ENCODE results near the gene THOC6.
"Not testable (repeated sequence)": the region's sequence is repeated elsewhere in the genome, so short reads cannot be mapped to it uniquely, and the experiment has no call there.

THOC6 gene

DNA sequence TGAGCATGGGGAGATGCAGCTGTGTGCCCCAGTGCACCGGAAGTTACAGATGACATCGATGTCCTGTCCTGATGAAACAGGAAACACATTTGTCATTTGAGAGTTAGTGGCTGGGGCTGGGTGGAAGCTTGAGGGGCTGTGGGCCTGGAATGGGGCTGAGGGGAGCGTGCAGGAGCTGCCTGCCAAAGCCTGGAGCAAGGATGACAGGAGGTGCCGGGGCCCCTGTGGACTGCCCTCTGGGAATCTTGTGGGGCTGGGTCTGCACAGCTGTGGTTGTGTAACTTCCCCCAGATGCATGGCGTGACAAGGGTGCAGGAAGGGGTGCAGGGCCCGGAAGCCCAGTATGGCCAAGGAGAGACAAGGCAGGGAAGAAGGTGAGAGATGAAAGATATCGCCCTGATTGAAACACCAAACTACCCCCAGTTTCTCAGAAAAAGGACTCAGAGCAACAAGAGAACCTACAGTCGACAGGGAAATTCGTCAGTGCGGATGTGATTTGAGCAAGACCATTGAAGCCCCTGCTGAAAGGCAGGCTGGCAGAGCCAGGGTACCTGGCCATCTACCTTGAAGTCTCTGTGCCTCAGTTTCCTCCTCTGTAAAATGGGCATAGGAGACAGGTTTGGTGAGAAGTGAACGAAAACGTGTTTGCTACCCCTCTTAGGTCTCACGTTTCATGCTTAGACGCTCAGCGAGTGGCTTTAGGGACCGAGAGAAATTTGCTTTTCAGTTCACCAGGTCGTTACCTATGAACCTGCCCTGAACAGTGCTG lies 31.3 kb downstream of the THOC6 start:
- no peak overlapping the region for H2BK120ac ChIP-seq (ENCODE audit: low read depth, low read length)
- H2AK5ac ChIP-seq (ENCODE audit: low read length) = no peak overlapping the region
- no peak overlapping the region for H3K4me3 ChIP-seq (ENCODE audit: low read length)
- no peak overlapping the region for H3K4ac ChIP-seq (ENCODE audit: low read depth, low read length)
- no CpG with 5 or more reads among the region's 17 CpGs for WGBS (ENCODE audit: extremely low coverage, insufficient coverage, low lambda C conversion rate)
- peak overlapping the region; percentile 3 for H3K56ac ChIP-seq (ENCODE audit: low read length)
- H3K4me1 ChIP-seq (ENCODE audit: control insufficient read depth, low read depth, low read length) = no peaks in the 10 kb centered on the region
- no peaks in the 10 kb centered on the region for H3K27me3 ChIP-seq (ENCODE audit: insufficient read depth, low read length, poor library complexity)
- no peak overlapping the region for H4K8ac ChIP-seq (ENCODE audit: low read depth, low read length)
- no peak overlapping the region for H3K18ac ChIP-seq (ENCODE audit: low read length)
- DNase-seq = no peak
- no peak overlapping the region for H3K27ac ChIP-seq (ENCODE audit: low read depth, low read length)
- no peaks in the 10 kb centered on the region for H3K36me3 ChIP-seq (ENCODE audit: control insufficient read depth, insufficient read depth, low read length)
- no peaks in the 10 kb centered on the region for H3K79me1 ChIP-seq (ENCODE audit: low read length)
- H3K9ac ChIP-seq (ENCODE audit: low read length) = no peak overlapping the region
- H3K79me2 ChIP-seq (ENCODE audit: control insufficient read depth, insufficient read depth, low read length) = no peaks in the 10 kb centered on the region
- H2BK15ac ChIP-seq (replicated peaks; ENCODE audit: low read depth) = no peak overlapping the region
- H4K5ac ChIP-seq (ENCODE audit: low read length) = no peak overlapping the region
- no peak overlapping the region for H2BK5ac ChIP-seq (ENCODE audit: low read length)
- no peak overlapping the region for H3K4me2 ChIP-seq (ENCODE audit: low read length)
- H3K23ac ChIP-seq (ENCODE audit: low read length) = no peak overlapping the region

DNA sequence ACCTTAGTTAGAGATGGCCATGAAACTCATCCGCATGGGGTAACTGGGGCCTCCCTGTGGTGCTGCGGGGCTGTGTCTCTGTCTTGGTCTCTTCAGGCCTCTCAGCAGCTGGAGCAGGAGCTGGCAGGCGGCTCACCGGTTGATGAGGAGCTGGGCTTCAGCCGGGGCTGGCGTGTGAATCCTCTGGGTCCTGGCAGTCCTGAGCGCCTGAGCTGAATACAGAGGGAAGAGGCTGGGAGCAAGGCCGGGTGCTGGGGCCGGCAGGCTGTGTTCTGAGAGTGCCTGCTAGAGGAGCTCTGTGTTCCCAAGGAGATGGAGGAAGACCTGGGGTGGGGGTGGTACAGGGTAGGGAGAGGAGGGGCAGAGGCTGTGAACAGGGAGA lies 31.9 kb downstream of the THOC6 start:
- not testable (repeated sequence) for H3K36me3 ChIP-seq (ENCODE audit: control insufficient read depth, insufficient read depth, low read length); H3K27me3 ChIP-seq (ENCODE audit: insufficient read depth, low read length, poor library complexity); H3K27ac ChIP-seq (ENCODE audit: low read depth, low read length); DNase-seq; H3K4ac ChIP-seq (ENCODE audit: low read depth, low read length); H2BK5ac ChIP-seq (ENCODE audit: low read length); H3K18ac ChIP-seq (ENCODE audit: low read length); H3K9ac ChIP-seq (ENCODE audit: low read length); H2BK15ac ChIP-seq (replicated peaks; ENCODE audit: low read depth); H2AK5ac ChIP-seq (ENCODE audit: low read length); H2BK120ac ChIP-seq (ENCODE audit: low read depth, low read length); H3K79me1 ChIP-seq (ENCODE audit: low read length); H3K4me2 ChIP-seq (ENCODE audit: low read length); H3K4me1 ChIP-seq (ENCODE audit: control insufficient read depth, low read depth, low read length); H4K5ac ChIP-seq (ENCODE audit: low read length); H3K4me3 ChIP-seq (ENCODE audit: low read length); H3K79me2 ChIP-seq (ENCODE audit: control insufficient read depth, insufficient read depth, low read length); H3K23ac ChIP-seq (ENCODE audit: low read length); H3K56ac ChIP-seq (ENCODE audit: low read length); H4K8ac ChIP-seq (ENCODE audit: low read depth, low read length)
- WGBS (ENCODE audit: extremely low coverage, insufficient coverage, low lambda C conversion rate) = no CpG with 5 or more reads among the region's 9 CpGs

DNA sequence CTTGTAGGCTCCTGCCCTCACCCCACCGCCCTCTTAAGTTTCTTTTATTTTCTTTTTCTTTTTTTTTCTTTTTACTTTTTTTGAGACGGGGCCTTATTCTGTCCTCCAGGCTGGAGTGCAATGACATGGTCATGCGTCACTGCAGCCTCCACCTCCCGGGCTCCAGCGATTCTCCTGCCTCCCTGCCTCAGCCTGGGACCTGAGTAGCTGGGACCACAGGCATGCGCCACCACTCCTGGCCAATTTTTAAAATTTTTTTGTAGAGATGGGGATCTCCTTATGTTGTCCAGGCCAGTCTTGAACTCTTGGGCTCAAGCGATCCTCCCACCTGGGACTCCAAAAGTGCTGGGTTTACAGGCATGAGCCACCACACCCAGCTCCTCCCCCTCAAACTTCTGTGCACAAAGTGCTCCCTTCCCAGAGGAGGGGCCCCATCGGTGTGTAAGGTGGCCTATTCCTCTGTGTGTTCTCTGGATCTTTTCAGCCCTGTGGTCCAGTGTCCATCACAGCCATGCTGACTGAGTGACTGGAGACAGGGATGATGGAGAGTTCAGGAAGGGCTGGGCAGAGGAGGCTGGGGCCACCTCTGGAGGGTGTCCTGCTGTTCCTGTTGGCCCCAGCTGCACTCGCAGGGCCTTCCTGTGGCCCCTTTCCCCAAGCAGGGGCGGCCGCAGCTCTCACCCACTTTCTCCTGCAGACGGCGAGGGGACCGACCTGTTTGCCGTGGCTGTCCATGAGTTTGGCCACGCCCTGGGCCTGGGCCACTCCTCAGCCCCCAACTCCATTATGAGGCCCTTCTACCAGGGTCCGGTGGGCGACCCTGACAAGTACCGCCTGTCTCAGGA lies 32.7 kb downstream of the THOC6 start:
- Histone ChIP-seq H3K56ac (ENCODE audit: low read length) (no peak overlapping the region), H3K27ac (ENCODE audit: low read depth, low read length) (no peak overlapping the region), H3K23ac (ENCODE audit: low read length) (no peak overlapping the region), H3K4me3 (ENCODE audit: low read length) (no peak overlapping the region), H3K9ac (ENCODE audit: low read length) (no peak overlapping the region), H3K79me1 (ENCODE audit: low read length) (no peaks in the 10 kb centered on the region), H3K4me1 (ENCODE audit: control insufficient read depth, low read depth, low read length) (no peaks in the 10 kb centered on the region), H2AK5ac (ENCODE audit: low read length) (no peak overlapping the region), H4K8ac (ENCODE audit: low read depth, low read length) (no peak overlapping the region), H3K4me2 (ENCODE audit: low read length) (no peak overlapping the region), H2BK120ac (ENCODE audit: low read depth, low read length) (no peak overlapping the region), H3K27me3 (ENCODE audit: insufficient read depth, low read length, poor library complexity) (no peaks in the 10 kb centered on the region), H3K18ac (ENCODE audit: low read length) (no peak overlapping the region), H2BK5ac (ENCODE audit: low read length) (no peak overlapping the region), H3K79me2 (ENCODE audit: control insufficient read depth, insufficient read depth, low read length) (no peaks in the 10 kb centered on the region), H3K36me3 (ENCODE audit: control insufficient read depth, insufficient read depth, low read length) (no peaks in the 10 kb centered on the region), H2BK15ac (replicated peaks; ENCODE audit: low read depth) (no peak overlapping the region), H4K5ac (ENCODE audit: low read length) (no peak overlapping the region), H3K4ac (ENCODE audit: low read depth, low read length) (no peak overlapping the region)
- no peak for DNase-seq
- WGBS (ENCODE audit: extremely low coverage, insufficient coverage, low lambda C conversion rate) = no CpG with 5 or more reads among the region's 19 CpGs

- Histone ChIP-seq H2BK5ac (ENCODE audit: low read length) (no peak overlapping the region), H3K27ac (ENCODE audit: low read depth, low read length) (no peak overlapping the region), H3K56ac (ENCODE audit: low read length) (no peak overlapping the region), H3K27me3 (ENCODE audit: insufficient read depth, low read length, poor library complexity) (no peaks in the 10 kb centered on the region), H3K23ac (ENCODE audit: low read length) (no peak overlapping the region), H3K79me2 (ENCODE audit: control insufficient read depth, insufficient read depth, low read length) (no peaks in the 10 kb centered on the region), H2AK5ac (ENCODE audit: low read length) (no peak overlapping the region), H3K4me3 (ENCODE audit: low read length) (no peak overlapping the region), H4K5ac (ENCODE audit: low read length) (no peak overlapping the region), H3K36me3 (ENCODE audit: control insufficient read depth, insufficient read depth, low read length) (no peaks in the 10 kb centered on the region), H4K8ac (ENCODE audit: low read depth, low read length) (no peak overlapping the region), H3K79me1 (ENCODE audit: low read length) (no peaks in the 10 kb centered on the region), H3K18ac (ENCODE audit: low read length) (no peak overlapping the region), H2BK15ac (replicated peaks; ENCODE audit: low read depth) (no peak overlapping the region), H3K9ac (ENCODE audit: low read length) (no peak overlapping the region), H3K4me2 (ENCODE audit: low read length) (peak overlapping the region; percentile 64), H2BK120ac (ENCODE audit: low read depth, low read length) (no peak overlapping the region), H3K4me1 (ENCODE audit: control insufficient read depth, low read depth, low read length) (no peaks in the 10 kb centered on the region), H3K4ac (ENCODE audit: low read depth, low read length) (no peak overlapping the region)
- no CpG with 5 or more reads among the region's 22 CpGs for WGBS (ENCODE audit: extremely low coverage, insufficient coverage, low lambda C conversion rate)
- no peak for DNase-seq
Measured at GRCh38 chr16:3057181-3058138, 33.6 kb downstream of the THOC6 start.

DNA sequence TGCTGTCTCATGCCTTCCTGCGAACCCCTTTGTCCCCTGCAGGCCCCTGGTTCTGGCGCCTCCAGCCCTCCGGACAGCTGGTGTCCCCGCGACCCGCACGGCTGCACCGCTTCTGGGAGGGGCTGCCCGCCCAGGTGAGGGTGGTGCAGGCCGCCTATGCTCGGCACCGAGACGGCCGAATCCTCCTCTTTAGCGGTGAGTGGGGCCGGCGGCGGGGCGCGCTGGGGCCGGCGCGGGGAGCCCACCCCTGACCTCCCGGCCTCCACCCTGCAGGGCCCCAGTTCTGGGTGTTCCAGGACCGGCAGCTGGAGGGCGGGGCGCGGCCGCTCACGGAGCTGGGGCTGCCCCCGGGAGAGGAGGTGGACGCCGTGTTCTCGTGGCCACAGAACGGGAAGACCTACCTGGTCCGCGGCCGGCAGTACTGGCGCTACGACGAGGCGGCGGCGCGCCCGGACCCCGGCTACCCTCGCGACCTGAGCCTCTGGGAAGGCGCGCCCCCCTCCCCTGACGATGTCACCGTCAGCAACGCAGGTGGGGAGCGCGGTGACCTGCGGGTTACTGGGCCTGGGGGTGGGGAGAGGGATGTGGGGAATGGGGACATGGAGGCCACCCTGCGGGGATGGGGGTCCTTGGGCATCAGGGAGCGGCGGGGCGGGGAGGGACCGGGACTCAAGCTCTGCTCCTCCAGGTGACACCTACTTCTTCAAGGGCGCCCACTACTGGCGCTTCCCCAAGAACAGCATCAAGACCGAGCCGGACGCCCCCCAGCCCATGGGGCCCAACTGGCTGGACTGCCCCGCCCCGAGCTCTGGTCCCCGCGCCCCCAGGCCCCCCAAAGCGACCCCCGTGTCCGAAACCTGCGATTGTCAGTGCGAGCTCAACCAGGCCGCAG lies 34.5 kb downstream of the THOC6 start:
- Histone ChIP-seq H4K5ac (ENCODE audit: low read length) (no peak overlapping the region), H3K79me2 (ENCODE audit: control insufficient read depth, insufficient read depth, low read length) (no peaks in the 10 kb centered on the region), H3K56ac (ENCODE audit: low read length) (peak overlapping the region; percentile 96), H3K9ac (ENCODE audit: low read length) (peak overlapping the region; percentile 91), H2BK15ac (replicated peaks; ENCODE audit: low read depth) (no peak overlapping the region), H3K23ac (ENCODE audit: low read length) (peak overlapping the region; percentile 15), H3K36me3 (ENCODE audit: control insufficient read depth, insufficient read depth, low read length) (no peaks in the 10 kb centered on the region), H3K4ac (ENCODE audit: low read depth, low read length) (no peak overlapping the region), H2BK5ac (ENCODE audit: low read length) (no peak overlapping the region), H3K4me2 (ENCODE audit: low read length) (peak overlapping the region; percentile 78), H3K27me3 (ENCODE audit: insufficient read depth, low read length, poor library complexity) (no peaks in the 10 kb centered on the region), H3K4me3 (ENCODE audit: low read length) (peak overlapping the region; percentile 62), H3K18ac (ENCODE audit: low read length) (peak overlapping the region; percentile 25), H3K27ac (ENCODE audit: low read depth, low read length) (no peak overlapping the region), H3K79me1 (ENCODE audit: low read length) (no peaks in the 10 kb centered on the region), H4K8ac (ENCODE audit: low read depth, low read length) (no peak overlapping the region), H3K4me1 (ENCODE audit: control insufficient read depth, low read depth, low read length) (no peaks in the 10 kb centered on the region), H2AK5ac (ENCODE audit: low read length) (no peak overlapping the region), H2BK120ac (ENCODE audit: low read depth, low read length) (no peak overlapping the region)
- no CpG with 5 or more reads among the region's 77 CpGs for WGBS (ENCODE audit: extremely low coverage, insufficient coverage, low lambda C conversion rate)
- DNase-seq = peak; percentile 81

Data from mesendoderm (in vitro differentiated cells).